ENCODE measurements around the gene ITGA3. TPM values are rescaled to one million over a fixed set of nuclear protein-coding genes. Genes with fewer than 3 reads are reported as not detected.
A peak's percentile ranks its signal among the peaks of the same experiment; 100 is the strongest.
"Not testable (repeated sequence)": the region's sequence is repeated elsewhere in the genome, so short reads cannot be mapped to it uniquely, and the experiment has no call there.

ITGA3 gene
- total RNA-seq, 4 donors from 2014 or later, result 38.9 to 96.7 (median 58.6) TPM

- Histone ChIP-seq H3K27ac (replicated peaks in 1 of 4) (peak overlapping the region; percentile 91 to 97 (median 95)), H3K27me3 (no peaks in the 10 kb centered on the region), H3K4me1 (peaks cover 81 to 96% (median 93%) of the 10 kb centered on the region in 4 donors), H3K36me3 (no peaks in the 10 kb centered on the region), H3K9me3 (no peaks in the 10 kb centered on the region), H3K4me3 (no peak overlapping the region)
- 26% methylated on average over 4 of the region's 5 CpGs for WGBS
- no peak for TF ChIP-seq POLR2A (IDR thresholded peaks at IDR 0.05; ENCODE audit: low read depth)
- TF ChIP-seq CTCF (IDR thresholded peaks at IDR 0.05), result no peak
- TF ChIP-seq POLR2AphosphoS5 (IDR thresholded peaks at IDR 0.05), result no peak
- TF ChIP-seq EP300 (IDR thresholded peaks at IDR 0.05), result no peak
- intact Hi-C loops (cut with DNase I), result no loop called here
- no peak for DNase-seq (ENCODE audit: extremely low spot score)
Measured at GRCh38 chr17:50059759-50060273, 3.9 kb downstream of the ITGA3 start.

GRCh38 chr17:50060951-50061712 lies 5.2 kb downstream of the ITGA3 start:
- no peak for TF ChIP-seq EP300 (IDR thresholded peaks at IDR 0.05)
- no peak for TF ChIP-seq POLR2A (IDR thresholded peaks at IDR 0.05; ENCODE audit: low read depth)
- no peak for TF ChIP-seq CTCF (IDR thresholded peaks at IDR 0.05)
- peak; percentile 74 to 77 for TF ChIP-seq POLR2AphosphoS5 (IDR thresholded peaks at IDR 0.05)
- no peaks in the 10 kb centered on the region for H3K36me3 ChIP-seq
- H3K9me3 ChIP-seq, result no peaks in the 10 kb centered on the region
- H3K4me3 ChIP-seq, result peak overlapping the region in 1 of 4 donors; percentile 34
- H3K4me1 ChIP-seq, result peaks cover 90 to 98% (median 96%) of the 10 kb centered on the region in 4 donors
- WGBS, result 62% methylated on average over 5 of the region's 9 CpGs
- peak overlapping the region; percentile 91 to 97 (median 95) for H3K27ac ChIP-seq (replicated peaks in 1 of 4)
- no peak for DNase-seq (ENCODE audit: extremely low spot score)
- intact Hi-C loops (cut with DNase I), result no loop called here
- no peaks in the 10 kb centered on the region for H3K27me3 ChIP-seq

- intact Hi-C loops (cut with DNase I); H3K4me3 ChIP-seq; H3K36me3 ChIP-seq; H3K27me3 ChIP-seq; DNase-seq (ENCODE audit: extremely low spot score); H3K9me3 ChIP-seq: not testable (repeated sequence)
- Histone ChIP-seq H3K4me1 (peaks cover 88 to 97% (median 92%) of the 10 kb centered on the region in 4 donors), H3K27ac (replicated peaks in 1 of 4) (peak overlapping the region; percentile 91 to 97 (median 95))
- 79% methylated on average over 10 of the region's 10 CpGs for WGBS
Measured at GRCh38 chr17:50061713-50062045, 5.8 kb downstream of the ITGA3 start.

- Histone ChIP-seq H3K27ac (replicated peaks in 1 of 4) (peak overlapping the region; percentile 91 to 97 (median 95)), H3K4me3 (peak overlapping the region in 1 of 4 donors; percentile 27), H3K4me1 (peaks cover 82 to 88% (median 85%) of the 10 kb centered on the region in 4 donors), H3K27me3 (no peaks in the 10 kb centered on the region), H3K9me3 (no peaks in the 10 kb centered on the region), H3K36me3 (peaks cover 0 to 8% (median 0%) of the 10 kb centered on the region in 4 donors)
- 48% methylated on average over 8 of the region's 10 CpGs for WGBS
- intact Hi-C loops (cut with DNase I), result no loop called here
- no peak for DNase-seq (ENCODE audit: extremely low spot score)
- no peak for TF ChIP-seq POLR2A (IDR thresholded peaks at IDR 0.05; ENCODE audit: low read depth)
- TF ChIP-seq CTCF (IDR thresholded peaks at IDR 0.05), result no peak
- peak; percentile 23 to 65 for TF ChIP-seq POLR2AphosphoS5 (IDR thresholded peaks at IDR 0.05)
- TF ChIP-seq EP300 (IDR thresholded peaks at IDR 0.05), result no peak
Measured at GRCh38 chr17:50062293-50063243, 6.7 kb downstream of the ITGA3 start.

Data from esophagus muscularis mucosa (tissue), 4 donors.